ENCODE data around the gene ENAH.
"Not testable (repeated sequence)": the region's sequence is repeated elsewhere in the genome, so short reads cannot be mapped to it uniquely, and the experiment has no call there.

The ENAH gene

DNA sequence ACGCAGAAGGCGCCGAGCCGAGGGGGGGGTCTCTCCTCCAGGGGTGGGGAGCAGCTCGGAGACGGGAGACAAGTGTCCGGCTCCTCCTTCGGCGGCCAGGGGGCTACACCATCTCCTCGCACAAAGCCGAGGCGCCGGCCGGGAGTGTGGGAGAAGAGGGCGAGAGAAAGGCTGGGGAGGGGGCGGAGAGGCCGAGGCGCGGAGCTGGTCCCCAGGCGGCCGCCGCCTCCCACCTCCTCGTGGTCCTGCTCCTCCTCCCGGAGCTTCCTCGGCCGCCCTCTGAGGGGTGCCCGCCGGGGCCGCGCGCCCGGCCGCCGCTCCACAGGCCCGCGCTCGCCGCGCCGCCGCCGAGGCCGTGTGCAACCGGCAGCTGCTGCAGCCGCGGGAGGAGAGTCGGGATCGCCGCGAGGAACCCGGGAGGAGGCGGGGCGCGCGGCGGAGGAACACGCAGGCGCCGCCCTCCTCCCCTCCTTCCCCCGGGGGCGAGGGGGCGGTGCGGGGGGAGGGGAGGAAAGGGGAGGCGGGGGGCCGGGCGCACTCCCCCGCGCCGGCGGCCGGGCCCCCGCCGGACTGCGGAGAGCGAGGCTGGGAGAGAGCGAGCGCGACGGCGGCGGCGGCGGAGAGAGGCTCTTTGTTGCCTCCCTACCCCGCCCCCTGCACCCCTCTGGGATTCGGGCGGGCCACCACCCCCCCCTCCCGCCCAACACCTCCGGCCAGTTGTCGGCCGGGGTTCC lies at the start of gene ENAH:
Gene ENAH (minus strand): TSS at position 395 of the 734 bp plus-strand sequence. CDS start 433 bp downstream, outside the sequence.
- H3K27me3 Mint-ChIP-seq, result peaks cover 47% of the 10 kb centered on the region
- DNase-seq (ENCODE audit: low spot score in 2 of 2), result no peak
- peak within 1 kb of the TSS; percentile 86 for H3K4me3 Mint-ChIP-seq
- no peaks in the 10 kb centered on the region for H3K9me3 Mint-ChIP-seq
- peak; percentile 53 for ATAC-seq (replicated peaks; ENCODE audit: extremely low read depth, poor library complexity, severe bottlenecking)
- peaks cover 15% of the 10 kb centered on the region for H3K4me1 Mint-ChIP-seq
- H3K27ac Mint-ChIP-seq (ENCODE audit: low read depth), result peak within 1 kb of the TSS; percentile 61
- H3K36me3 Mint-ChIP-seq (ENCODE audit: insufficient read depth), result peaks cover 3% of the 10 kb centered on the region

DNA sequence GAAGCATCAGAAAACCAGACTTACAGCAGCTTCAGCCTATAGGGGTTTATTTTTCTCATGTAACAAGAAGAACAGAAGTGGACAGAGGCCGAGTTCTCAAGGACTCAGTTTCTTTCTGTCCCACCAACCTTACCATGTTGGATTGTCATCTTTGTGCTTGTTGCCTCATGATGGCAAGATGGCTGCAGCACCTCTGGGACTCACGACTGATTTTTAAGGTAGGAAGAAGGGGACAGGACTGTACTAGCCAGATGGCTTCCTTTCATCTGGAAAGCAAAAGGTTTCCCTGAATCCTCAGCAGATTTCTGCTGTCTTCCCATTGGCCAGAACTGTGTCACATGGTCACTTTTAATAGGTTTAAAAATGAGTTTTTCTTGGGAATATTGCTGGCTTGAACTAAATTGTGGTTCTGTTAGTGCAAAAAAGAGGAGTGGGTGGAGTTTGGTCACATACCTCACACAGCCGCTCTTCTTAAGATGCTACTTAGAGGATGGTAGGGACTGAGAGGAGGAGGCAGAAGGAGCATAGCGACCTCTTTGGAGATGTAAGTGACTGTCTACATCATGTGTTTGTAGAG lies 48.1 kb upstream of the ENAH start:
- Mint-ChIP-seq H3K27me3 (no peaks in the 10 kb centered on the region), H3K4me1 (no peaks in the 10 kb centered on the region), H3K27ac (ENCODE audit: low read depth) (no peak overlapping the region), H3K4me3 (no peak overlapping the region), H3K36me3 (ENCODE audit: insufficient read depth) (no peaks in the 10 kb centered on the region), H3K9me3 (no peaks in the 10 kb centered on the region)
- ATAC-seq (replicated peaks; ENCODE audit: extremely low read depth, poor library complexity, severe bottlenecking), result no peak
- no peak for DNase-seq (ENCODE audit: low spot score in 2 of 2)

DNA sequence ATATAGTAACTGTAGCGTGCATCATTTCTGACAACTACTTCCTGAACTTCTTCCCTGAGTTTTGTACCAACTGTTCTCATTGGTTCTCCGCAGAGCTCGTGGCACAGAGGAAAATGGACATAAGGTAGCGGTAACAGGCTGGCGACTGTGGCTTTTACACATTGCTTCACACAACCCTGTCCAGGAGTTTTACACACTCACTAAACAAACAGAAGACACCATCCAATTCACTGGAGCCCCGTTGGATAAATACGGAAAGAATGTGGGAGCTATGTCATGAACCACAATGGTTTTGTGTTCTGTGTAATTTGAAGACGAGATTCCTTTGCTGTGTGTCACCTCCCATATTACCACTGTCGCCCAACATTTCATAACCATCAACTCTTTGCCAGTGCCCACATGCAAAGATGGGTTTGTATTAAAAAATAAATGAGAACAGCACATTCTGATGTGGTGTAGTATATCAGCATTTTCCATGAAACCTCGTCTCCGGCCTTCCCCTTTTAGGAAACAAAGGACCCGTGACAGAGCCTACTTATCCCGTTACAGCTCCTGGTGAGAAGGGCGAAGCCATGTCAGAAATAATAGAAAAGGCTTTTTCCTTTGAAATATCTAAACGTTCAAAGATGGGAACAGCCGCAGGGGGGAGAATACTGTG lies 47.4 kb upstream of the ENAH start:
- Mint-ChIP-seq H3K4me3 (no peak overlapping the region), H3K9me3 (no peaks in the 10 kb centered on the region), H3K27ac (ENCODE audit: low read depth) (no peak overlapping the region), H3K36me3 (ENCODE audit: insufficient read depth) (no peaks in the 10 kb centered on the region), H3K4me1 (no peaks in the 10 kb centered on the region), H3K27me3 (no peaks in the 10 kb centered on the region)
- ATAC-seq (replicated peaks; ENCODE audit: extremely low read depth, poor library complexity, severe bottlenecking) (no peak), DNase-seq (ENCODE audit: low spot score in 2 of 2) (no peak)

DNA sequence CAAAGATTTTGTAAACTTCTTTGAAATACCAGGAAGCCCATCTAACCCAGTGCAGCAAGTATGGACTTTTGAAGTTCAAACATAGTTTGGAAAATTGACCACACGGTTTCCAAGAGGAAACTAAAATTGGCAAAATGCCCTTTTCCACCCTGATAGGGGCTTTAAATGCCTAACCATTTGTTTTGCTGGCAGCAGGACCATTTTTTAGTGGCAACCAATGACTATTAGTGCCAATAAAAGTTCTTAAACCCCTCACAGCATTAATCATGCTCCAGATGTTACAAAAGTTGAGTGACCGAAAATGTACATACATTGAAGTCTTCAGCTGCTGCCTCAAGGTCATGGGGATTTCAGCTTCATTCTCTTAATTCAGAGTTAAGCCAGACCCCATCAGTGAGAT lies 46.4 kb upstream of the ENAH start:
- DNase-seq (ENCODE audit: low spot score in 2 of 2) (no peak), ATAC-seq (replicated peaks; ENCODE audit: extremely low read depth, poor library complexity, severe bottlenecking) (no peak)
- H3K27ac Mint-ChIP-seq (ENCODE audit: low read depth), result no peak overlapping the region
- no peaks in the 10 kb centered on the region for H3K36me3 Mint-ChIP-seq (ENCODE audit: insufficient read depth)
- no peaks in the 10 kb centered on the region for H3K4me1 Mint-ChIP-seq
- H3K4me3 Mint-ChIP-seq, result no peak overlapping the region
- no peaks in the 10 kb centered on the region for H3K9me3 Mint-ChIP-seq
- no peaks in the 10 kb centered on the region for H3K27me3 Mint-ChIP-seq

DNA sequence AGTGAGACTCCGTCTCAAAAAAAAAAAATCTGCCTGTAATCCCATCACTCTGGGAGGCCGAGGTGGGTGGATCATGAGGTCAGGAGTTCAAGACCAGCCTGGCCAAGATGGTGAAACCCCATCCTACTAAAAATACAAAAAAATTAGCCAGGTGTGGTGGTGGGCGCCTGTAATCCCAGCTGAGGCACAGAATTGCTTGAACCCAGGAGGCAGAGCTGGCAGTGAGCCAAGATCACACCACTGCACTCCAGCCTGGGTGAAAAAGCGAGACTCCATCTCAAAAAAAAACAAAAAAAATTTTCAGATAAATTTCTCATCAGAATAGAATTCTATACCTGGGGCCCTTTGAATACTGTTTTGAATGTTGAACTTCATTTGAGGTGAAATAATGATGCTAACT lies 45.3 kb upstream of the ENAH start:
- ATAC-seq (replicated peaks; ENCODE audit: extremely low read depth, poor library complexity, severe bottlenecking); H3K27ac Mint-ChIP-seq (ENCODE audit: low read depth); H3K27me3 Mint-ChIP-seq; H3K4me3 Mint-ChIP-seq; H3K36me3 Mint-ChIP-seq (ENCODE audit: insufficient read depth); H3K4me1 Mint-ChIP-seq; H3K9me3 Mint-ChIP-seq; DNase-seq (ENCODE audit: low spot score in 2 of 2): not testable (repeated sequence)

DNA sequence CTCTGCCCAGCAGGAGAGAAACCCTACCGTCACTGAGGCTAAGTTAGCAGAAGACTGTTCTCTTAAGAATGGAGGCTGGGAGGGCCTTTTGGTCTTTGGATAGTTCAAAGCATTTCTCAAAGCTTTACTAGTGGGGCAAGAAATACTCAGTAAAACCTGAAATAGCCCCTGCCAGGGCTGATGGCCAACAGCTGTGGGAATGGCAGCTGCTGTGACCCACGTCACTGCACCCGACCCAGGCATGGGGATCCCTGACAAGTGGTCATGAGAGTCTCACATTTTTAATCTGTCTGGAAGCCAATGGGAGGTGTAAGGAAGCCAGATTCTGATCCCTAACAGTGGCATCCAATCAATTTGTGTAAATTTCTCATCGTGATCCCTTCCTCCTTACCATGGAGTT lies 44.5 kb upstream of the ENAH start:
- Mint-ChIP-seq H3K27me3 (no peaks in the 10 kb centered on the region), H3K4me1 (no peaks in the 10 kb centered on the region), H3K4me3 (no peak overlapping the region), H3K27ac (ENCODE audit: low read depth) (no peak overlapping the region), H3K9me3 (no peaks in the 10 kb centered on the region), H3K36me3 (ENCODE audit: insufficient read depth) (no peaks in the 10 kb centered on the region)
- DNase-seq (ENCODE audit: low spot score in 2 of 2) (no peak), ATAC-seq (replicated peaks; ENCODE audit: extremely low read depth, poor library complexity, severe bottlenecking) (no peak)

DNA sequence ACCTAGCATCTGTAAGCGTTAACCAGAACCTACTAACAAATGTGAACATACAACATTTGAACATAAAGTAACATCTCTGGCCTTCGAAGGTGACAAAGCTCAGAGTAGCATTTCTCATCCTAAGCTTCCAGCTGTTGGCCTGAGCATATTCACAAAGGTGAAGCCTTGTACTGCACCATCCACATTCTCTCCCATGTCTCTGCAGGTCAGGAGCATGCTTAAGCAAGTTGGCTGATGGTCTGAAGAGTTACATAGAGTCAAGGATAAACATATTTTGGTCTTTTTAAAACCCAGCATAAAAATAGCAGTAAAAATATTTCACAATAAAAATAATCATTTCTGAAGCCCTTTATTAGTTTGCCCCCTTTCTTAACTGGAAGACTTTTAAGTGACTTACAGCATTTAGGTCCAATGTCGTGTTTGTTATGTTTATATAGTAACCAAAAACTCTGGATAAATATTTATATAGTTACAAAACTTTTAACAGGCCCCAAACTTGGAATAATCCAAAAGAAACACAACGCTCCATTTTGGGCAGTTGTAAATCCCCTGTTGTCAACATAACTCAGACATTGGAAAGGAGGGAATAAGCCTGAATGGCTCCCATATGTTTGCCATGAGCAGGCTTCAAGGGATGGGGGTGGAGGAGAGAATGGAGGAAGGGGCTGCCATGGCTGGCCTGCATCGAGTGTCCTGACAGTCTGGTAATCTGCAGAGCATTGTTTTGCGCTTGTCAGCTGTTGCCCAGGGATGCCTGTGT lies 42.8 kb upstream of the ENAH start:
- H3K9me3 Mint-ChIP-seq, result no peaks in the 10 kb centered on the region
- DNase-seq (ENCODE audit: low spot score in 2 of 2) (no peak), ATAC-seq (replicated peaks; ENCODE audit: extremely low read depth, poor library complexity, severe bottlenecking) (no peak)
- H3K27ac Mint-ChIP-seq (ENCODE audit: low read depth), result no peak overlapping the region
- H3K27me3 Mint-ChIP-seq, result peaks cover 3% of the 10 kb centered on the region
- no peaks in the 10 kb centered on the region for H3K4me1 Mint-ChIP-seq
- H3K36me3 Mint-ChIP-seq (ENCODE audit: insufficient read depth), result no peaks in the 10 kb centered on the region
- H3K4me3 Mint-ChIP-seq, result no peak overlapping the region

DNA sequence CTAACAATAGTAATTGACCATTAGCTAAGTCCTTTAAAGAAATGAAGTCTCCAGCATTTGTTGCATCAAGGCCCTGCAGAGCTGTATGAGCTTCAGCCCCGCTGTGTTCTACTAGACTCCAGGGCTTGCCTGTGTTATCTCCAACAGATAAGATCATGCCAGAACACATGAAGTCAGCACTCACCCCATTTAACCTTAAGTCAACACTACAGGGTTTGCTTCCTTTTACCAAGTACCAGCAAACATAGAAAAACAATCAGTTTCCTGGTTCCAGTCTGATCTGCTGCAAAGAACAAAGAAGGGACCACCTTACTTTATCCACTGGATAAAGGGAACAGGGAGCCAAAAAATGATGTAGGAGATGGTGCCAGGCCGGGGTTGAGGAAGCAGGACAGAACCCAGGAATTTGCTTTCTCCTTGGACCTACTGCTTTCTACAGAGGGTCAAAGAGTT lies 41.3 kb upstream of the ENAH start:
- H3K27me3 Mint-ChIP-seq, result peaks cover 19% of the 10 kb centered on the region
- no peak overlapping the region for H3K4me3 Mint-ChIP-seq
- H3K27ac Mint-ChIP-seq (ENCODE audit: low read depth), result no peak overlapping the region
- no peaks in the 10 kb centered on the region for H3K36me3 Mint-ChIP-seq (ENCODE audit: insufficient read depth)
- no peaks in the 10 kb centered on the region for H3K4me1 Mint-ChIP-seq
- no peaks in the 10 kb centered on the region for H3K9me3 Mint-ChIP-seq
- ATAC-seq (replicated peaks; ENCODE audit: extremely low read depth, poor library complexity, severe bottlenecking), result no peak
- DNase-seq (ENCODE audit: low spot score in 2 of 2), result no peak

DNA sequence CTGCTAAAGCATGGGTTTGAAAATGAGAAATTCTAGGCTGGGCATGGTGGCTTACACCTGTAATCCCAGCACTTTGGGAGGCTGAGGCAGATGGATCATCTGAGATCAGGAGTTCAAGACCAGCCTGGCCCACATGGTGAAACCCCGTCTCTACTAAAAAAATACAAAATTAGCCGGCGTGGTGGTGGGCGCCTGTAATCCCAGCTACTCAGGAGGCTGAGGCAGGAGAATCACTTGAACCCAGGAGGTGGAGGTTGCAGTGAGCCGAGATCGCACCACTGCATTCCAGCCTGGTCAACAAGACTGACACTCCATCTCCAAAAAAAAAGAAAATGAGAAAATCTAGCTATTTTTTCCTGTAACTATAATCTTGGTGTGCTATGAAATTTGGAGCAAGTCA lies 40.8 kb upstream of the ENAH start:
- ATAC-seq (replicated peaks; ENCODE audit: extremely low read depth, poor library complexity, severe bottlenecking); DNase-seq (ENCODE audit: low spot score in 2 of 2); H3K27ac Mint-ChIP-seq (ENCODE audit: low read depth); H3K36me3 Mint-ChIP-seq (ENCODE audit: insufficient read depth); H3K4me1 Mint-ChIP-seq; H3K4me3 Mint-ChIP-seq; H3K9me3 Mint-ChIP-seq: not testable (repeated sequence)
- peaks cover 21% of the 10 kb centered on the region for H3K27me3 Mint-ChIP-seq

DNA sequence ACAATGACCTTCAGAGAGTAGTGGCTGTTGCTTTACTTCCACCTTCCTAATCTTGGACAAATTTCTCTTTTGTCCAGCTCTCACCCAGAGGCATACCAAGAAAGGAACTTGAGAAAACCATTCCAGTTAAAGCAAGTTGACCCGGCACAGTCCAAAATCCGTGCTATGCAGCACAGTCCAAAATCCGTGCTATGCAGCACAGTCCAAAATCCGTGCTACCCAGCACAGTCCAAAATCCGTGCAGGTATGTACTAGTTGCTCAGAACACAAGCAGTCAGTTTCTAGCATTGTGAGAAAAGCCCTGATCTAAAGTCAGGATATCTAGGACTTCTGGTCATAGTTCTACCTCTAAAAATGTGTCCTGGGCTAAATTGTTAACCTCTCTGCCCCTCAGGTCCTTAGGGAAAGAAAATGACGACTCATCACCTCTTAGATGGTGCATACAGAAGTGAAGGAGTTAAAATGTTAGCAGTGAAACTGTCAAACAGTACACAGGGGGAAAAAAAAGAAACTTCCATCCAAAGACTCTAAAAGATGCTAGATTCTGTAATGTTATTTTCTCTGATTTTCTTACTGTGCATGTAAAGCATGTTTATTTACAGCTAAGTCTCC lies 40.3 kb upstream of the ENAH start:
- H3K4me3 Mint-ChIP-seq, result no peak overlapping the region
- DNase-seq (ENCODE audit: low spot score in 2 of 2), result no peak
- peaks cover 21% of the 10 kb centered on the region for H3K27me3 Mint-ChIP-seq
- H3K27ac Mint-ChIP-seq (ENCODE audit: low read depth), result no peak overlapping the region
- H3K4me1 Mint-ChIP-seq, result no peaks in the 10 kb centered on the region
- H3K9me3 Mint-ChIP-seq, result no peaks in the 10 kb centered on the region
- no peak for ATAC-seq (replicated peaks; ENCODE audit: extremely low read depth, poor library complexity, severe bottlenecking)
- H3K36me3 Mint-ChIP-seq (ENCODE audit: insufficient read depth), result no peaks in the 10 kb centered on the region

DNA sequence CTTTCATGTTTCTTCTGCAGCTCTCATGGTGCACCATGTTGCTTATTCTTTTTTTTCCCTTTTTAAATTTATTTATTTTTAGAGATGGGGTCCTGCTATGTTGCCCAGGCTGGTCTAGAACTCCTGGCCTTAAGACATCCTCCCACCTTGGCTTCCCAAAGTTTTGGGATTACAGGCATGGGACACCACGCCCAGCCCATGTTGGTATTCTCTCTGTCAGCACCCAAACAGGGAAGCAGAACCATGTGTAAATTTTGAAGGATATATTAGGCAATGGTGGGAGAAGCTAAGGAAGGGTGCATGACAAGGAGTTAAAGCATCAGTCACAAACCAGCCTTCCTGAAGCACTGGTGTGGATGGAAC lies 39.6 kb upstream of the ENAH start:
- Mint-ChIP-seq H3K27ac (ENCODE audit: low read depth) (no peak overlapping the region), H3K4me1 (no peaks in the 10 kb centered on the region), H3K4me3 (no peak overlapping the region), H3K27me3 (peaks cover 21% of the 10 kb centered on the region), H3K9me3 (no peaks in the 10 kb centered on the region), H3K36me3 (ENCODE audit: insufficient read depth) (no peaks in the 10 kb centered on the region)
- DNase-seq (ENCODE audit: low spot score in 2 of 2) (no peak), ATAC-seq (replicated peaks; ENCODE audit: extremely low read depth, poor library complexity, severe bottlenecking) (no peak)

DNA sequence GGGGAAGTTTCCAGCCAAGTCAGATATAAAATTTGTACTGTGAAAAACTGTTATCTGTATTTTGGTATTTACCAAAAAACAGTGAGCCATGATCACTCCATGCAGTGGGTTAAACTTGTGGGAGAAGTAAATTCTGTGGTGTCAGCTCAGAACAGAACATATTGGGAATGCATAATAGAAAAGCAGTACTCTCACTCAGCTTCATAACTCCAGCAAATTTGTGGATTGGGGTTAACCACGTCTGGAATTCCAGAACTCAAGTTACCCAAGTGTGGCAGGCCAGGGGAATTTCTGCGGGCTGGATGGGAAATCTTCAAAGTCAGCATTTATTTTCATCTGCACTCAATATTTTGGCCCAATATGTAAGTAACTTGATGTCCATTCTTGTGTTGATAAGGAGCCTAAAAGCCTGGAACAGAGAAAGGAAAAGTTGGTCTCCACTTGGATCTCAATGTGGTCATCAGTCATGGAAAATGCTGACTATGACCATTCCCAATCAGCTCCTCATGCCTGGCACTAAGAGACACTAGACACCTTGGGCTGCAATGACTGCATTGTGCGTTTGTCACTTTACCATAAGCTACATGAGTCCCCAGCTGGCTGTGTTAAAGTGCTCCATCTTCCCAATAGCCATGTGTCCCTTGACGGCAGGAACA lies 39.1 kb upstream of the ENAH start:
- Mint-ChIP-seq H3K27ac (ENCODE audit: low read depth) (no peak overlapping the region), H3K4me1 (no peaks in the 10 kb centered on the region), H3K36me3 (ENCODE audit: insufficient read depth) (no peaks in the 10 kb centered on the region), H3K27me3 (peaks cover 26% of the 10 kb centered on the region), H3K9me3 (no peaks in the 10 kb centered on the region), H3K4me3 (no peak overlapping the region)
- DNase-seq (ENCODE audit: low spot score in 2 of 2) (no peak), ATAC-seq (replicated peaks; ENCODE audit: extremely low read depth, poor library complexity, severe bottlenecking) (no peak)
